Dermis microvascular lymphatic vessel endothelial cell (primary cell): ENCODE data around the gene PCSK5. TPM values are rescaled to one million over a fixed set of nuclear protein-coding genes. Genes with fewer than 3 reads are reported as not detected.
A peak's percentile ranks its signal among the peaks of the same experiment; 100 is the strongest.
"Not testable (repeated sequence)": the region's sequence is repeated elsewhere in the genome, so short reads cannot be mapped to it uniquely, and the experiment has no call there.

Experiments used
- DNase-seq, 2 donors: peaks; one replicate each; pipeline versions ENCODE4 v3.0.0 to v3.0.0-alpha.2; 2010; ENCODE audit warnings: low read depth in 2 of 2
- total RNA-seq: library from RNA; depleted of rRNA; stranded (reverse); fragments of >200 nt; gene quantifications from 2 replicates; pipeline ENCODE4 v1.2.1, GENCODE V29; 2014

PCSK5 gene
- total RNA-seq, 1 donor from 2014 or later = 1.0 TPM

GRCh38 chr9:76067696-76068095, 177.2 kb downstream of the PCSK5 start:
- DNase-seq = no peak

GRCh38 chr9:76077537-76077936, 187.1 kb downstream of the PCSK5 start:
- no peak for DNase-seq

- not testable (repeated sequence) for DNase-seq
Measured at GRCh38 chr9:76081281-76081680, 190.8 kb downstream of the PCSK5 start.

GRCh38 chr9:76082057-76082456, 191.6 kb downstream of the PCSK5 start:
- DNase-seq = no peak

GRCh38 chr9:76085596-76085995, 195.1 kb downstream of the PCSK5 start:
- no peak for DNase-seq

- no peak for DNase-seq
Measured at GRCh38 chr9:76086539-76086938, 196.1 kb downstream of the PCSK5 start.

GRCh38 chr9:76087976-76088375, 197.5 kb downstream of the PCSK5 start:
- DNase-seq = no peak

GRCh38 chr9:76090330-76090729, 199.9 kb downstream of the PCSK5 start:
- DNase-seq = peak in 1 of 2 donors; percentile 3

- no peak for DNase-seq
Measured at GRCh38 chr9:76090909-76091308, 200.4 kb downstream of the PCSK5 start.

GRCh38 chr9:76092572-76092971, 202.1 kb downstream of the PCSK5 start:
- no peak for DNase-seq

GRCh38 chr9:76095585-76095984, 205.1 kb downstream of the PCSK5 start:
- no peak for DNase-seq

GRCh38 chr9:76099516-76099915, 209.0 kb downstream of the PCSK5 start:
- DNase-seq = no peak

- no peak for DNase-seq
Measured at GRCh38 chr9:76101075-76101474, 210.6 kb downstream of the PCSK5 start.

GRCh38 chr9:76101491-76101890, 211.0 kb downstream of the PCSK5 start:
- no peak for DNase-seq

GRCh38 chr9:76101947-76102346, 211.5 kb downstream of the PCSK5 start:
- no peak for DNase-seq

GRCh38 chr9:76103531-76104315, 213.2 kb downstream of the PCSK5 start:
- no peak for DNase-seq

GRCh38 chr9:76107482-76107881, 217.0 kb downstream of the PCSK5 start:
- DNase-seq = no peak

- no peak for DNase-seq
Measured at GRCh38 chr9:76109953-76110352, 219.5 kb downstream of the PCSK5 start.

- no peak for DNase-seq
Measured at GRCh38 chr9:76112151-76112550, 221.7 kb downstream of the PCSK5 start.

- DNase-seq = no peak
Measured at GRCh38 chr9:76114144-76114543, 223.7 kb downstream of the PCSK5 start.

- no peak for DNase-seq
Measured at GRCh38 chr9:76115396-76115795, 224.9 kb downstream of the PCSK5 start.

- DNase-seq = no peak
Measured at GRCh38 chr9:76115982-76116646, 225.6 kb downstream of the PCSK5 start.

GRCh38 chr9:76116913-76117312, 226.4 kb downstream of the PCSK5 start:
- DNase-seq = no peak
